Measurements from ENCODE around the gene CRTAP. TPM values are rescaled to one million over a fixed set of nuclear protein-coding genes. Genes with fewer than 3 reads are reported as not detected.

CRTAP gene
- total and polyA plus RNA-seq, 2 of the 13 experiments (the other 11 are each of a cell fraction or from before 2014, with no cell fraction given), result 54.2 to 119 TPM

DNA sequence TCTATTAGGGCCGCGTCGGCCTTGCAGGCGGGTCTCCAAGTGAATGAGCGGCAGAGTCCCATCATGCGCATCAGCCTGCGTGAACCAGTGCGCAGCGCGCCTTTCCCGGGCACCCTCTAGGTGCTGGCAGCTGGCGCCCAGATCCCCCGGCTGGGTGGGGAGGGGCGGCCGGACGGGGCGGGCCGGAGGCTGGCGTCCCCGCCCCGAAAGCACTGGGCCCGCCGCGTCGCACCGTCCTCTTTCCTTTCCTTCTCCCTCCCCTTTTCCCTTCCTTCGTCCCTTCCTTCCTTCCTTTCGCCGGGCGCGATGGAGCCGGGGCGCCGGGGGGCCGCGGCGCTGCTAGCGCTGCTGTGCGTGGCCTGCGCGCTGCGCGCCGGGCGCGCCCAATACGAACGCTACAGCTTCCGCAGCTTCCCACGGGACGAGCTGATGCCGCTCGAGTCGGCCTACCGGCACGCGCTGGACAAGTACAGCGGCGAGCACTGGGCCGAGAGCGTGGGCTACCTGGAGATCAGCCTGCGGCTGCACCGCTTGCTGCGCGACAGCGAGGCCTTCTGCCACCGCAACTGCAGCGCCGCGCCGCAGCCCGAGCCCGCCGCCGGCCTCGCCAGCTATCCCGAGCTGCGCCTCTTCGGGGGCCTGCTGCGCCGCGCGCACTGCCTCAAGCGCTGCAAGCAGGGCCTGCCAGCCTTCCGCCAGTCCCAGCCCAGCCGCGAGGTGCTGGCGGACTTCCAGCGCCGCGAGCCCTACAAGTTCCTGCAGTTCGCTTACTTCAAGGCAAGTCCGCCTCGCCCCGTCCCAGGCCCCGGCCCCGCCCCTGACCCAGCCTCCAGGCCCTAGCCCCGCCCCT, at the start of gene CRTAP (continued):
- TF ChIP-seq, protein P1, sequence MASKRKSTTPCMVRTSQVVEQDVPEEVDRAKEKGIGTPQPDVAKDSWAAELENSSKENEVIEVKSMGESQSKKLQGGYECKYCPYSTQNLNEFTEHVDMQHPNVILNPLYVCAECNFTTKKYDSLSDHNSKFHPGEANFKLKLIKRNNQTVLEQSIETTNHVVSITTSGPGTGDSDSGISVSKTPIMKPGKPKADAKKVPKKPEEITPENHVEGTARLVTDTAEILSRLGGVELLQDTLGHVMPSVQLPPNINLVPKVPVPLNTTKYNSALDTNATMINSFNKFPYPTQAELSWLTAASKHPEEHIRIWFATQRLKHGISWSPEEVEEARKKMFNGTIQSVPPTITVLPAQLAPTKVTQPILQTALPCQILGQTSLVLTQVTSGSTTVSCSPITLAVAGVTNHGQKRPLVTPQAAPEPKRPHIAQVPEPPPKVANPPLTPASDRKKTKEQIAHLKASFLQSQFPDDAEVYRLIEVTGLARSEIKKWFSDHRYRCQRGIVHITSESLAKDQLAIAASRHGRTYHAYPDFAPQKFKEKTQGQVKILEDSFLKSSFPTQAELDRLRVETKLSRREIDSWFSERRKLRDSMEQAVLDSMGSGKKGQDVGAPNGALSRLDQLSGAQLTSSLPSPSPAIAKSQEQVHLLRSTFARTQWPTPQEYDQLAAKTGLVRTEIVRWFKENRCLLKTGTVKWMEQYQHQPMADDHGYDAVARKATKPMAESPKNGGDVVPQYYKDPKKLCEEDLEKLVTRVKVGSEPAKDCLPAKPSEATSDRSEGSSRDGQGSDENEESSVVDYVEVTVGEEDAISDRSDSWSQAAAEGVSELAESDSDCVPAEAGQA (IDR thresholded peaks at IDR 0.05; ENCODE audit: low read depth), result no peak
- TF ChIP-seq, protein P1 (CRISPR knock-in tag; IDR thresholded peaks at IDR 0.05; ENCODE audit: borderline replicate concordance), result no peak
- TF ChIP-seq NR2F1 (CRISPR knock-in tag; IDR thresholded peaks at IDR 0.05), result no peak
- TF ChIP-seq SKI (IDR thresholded peaks at IDR 0.05; ENCODE audit: partially characterized antibody), result no peak
- no peak for TF ChIP-seq ZNF235 (CRISPR knock-in tag; IDR thresholded peaks at IDR 0.05; ENCODE audit: borderline replicate concordance)
- TF ChIP-seq ZNF501 (CRISPR knock-in tag; IDR thresholded peaks at IDR 0.05), result peak; percentile 45; the same call in 1 of the 2 replicates
- TF ChIP-seq, protein P2, sequence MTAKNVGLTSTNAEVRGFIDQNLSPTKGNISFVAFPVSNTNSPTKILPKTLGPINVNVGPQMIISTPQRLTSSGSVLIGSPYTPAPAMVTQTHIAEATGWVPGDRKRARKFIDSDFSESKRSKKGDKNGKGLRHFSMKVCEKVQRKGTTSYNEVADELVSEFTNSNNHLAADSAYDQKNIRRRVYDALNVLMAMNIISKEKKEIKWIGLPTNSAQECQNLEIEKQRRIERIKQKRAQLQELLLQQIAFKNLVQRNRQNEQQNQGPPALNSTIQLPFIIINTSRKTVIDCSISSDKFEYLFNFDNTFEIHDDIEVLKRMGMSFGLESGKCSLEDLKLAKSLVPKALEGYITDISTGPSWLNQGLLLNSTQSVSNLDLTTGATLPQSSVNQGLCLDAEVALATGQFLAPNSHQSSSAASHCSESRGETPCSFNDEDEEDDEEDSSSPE (CRISPR knock-in tag; IDR thresholded peaks at IDR 0.05), result peak; percentile 57
- TF ChIP-seq, protein P3, sequence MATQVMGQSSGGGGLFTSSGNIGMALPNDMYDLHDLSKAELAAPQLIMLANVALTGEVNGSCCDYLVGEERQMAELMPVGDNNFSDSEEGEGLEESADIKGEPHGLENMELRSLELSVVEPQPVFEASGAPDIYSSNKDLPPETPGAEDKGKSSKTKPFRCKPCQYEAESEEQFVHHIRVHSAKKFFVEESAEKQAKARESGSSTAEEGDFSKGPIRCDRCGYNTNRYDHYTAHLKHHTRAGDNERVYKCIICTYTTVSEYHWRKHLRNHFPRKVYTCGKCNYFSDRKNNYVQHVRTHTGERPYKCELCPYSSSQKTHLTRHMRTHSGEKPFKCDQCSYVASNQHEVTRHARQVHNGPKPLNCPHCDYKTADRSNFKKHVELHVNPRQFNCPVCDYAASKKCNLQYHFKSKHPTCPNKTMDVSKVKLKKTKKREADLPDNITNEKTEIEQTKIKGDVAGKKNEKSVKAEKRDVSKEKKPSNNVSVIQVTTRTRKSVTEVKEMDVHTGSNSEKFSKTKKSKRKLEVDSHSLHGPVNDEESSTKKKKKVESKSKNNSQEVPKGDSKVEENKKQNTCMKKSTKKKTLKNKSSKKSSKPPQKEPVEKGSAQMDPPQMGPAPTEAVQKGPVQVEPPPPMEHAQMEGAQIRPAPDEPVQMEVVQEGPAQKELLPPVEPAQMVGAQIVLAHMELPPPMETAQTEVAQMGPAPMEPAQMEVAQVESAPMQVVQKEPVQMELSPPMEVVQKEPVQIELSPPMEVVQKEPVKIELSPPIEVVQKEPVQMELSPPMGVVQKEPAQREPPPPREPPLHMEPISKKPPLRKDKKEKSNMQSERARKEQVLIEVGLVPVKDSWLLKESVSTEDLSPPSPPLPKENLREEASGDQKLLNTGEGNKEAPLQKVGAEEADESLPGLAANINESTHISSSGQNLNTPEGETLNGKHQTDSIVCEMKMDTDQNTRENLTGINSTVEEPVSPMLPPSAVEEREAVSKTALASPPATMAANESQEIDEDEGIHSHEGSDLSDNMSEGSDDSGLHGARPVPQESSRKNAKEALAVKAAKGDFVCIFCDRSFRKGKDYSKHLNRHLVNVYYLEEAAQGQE (IDR thresholded peaks at IDR 0.05; ENCODE audit: borderline replicate concordance in 1 of 2, low read depth in 1 of 2, low read length in 2 of 2), result peak in 1 of 2 experiments; percentile 13; a peak in 1 of 4 replicates
- peak; percentile 71; the same call in 1 of the 2 replicates for TF ChIP-seq MTF2 (CRISPR knock-in tag; IDR thresholded peaks at IDR 0.05; ENCODE audit: borderline replicate concordance)
- peak; percentile 51 to 76 for TF ChIP-seq POLR2A (IDR thresholded peaks at IDR 0.05; ENCODE audit: insufficient read depth in 1 of 2, low read depth in 2 of 2, low read length in 2 of 2)
- TF ChIP-seq ZBTB20 (CRISPR knock-in tag; IDR thresholded peaks at IDR 0.05; ENCODE audit: borderline replicate concordance, low read depth), result no peak
- TF ChIP-seq, protein P4, sequence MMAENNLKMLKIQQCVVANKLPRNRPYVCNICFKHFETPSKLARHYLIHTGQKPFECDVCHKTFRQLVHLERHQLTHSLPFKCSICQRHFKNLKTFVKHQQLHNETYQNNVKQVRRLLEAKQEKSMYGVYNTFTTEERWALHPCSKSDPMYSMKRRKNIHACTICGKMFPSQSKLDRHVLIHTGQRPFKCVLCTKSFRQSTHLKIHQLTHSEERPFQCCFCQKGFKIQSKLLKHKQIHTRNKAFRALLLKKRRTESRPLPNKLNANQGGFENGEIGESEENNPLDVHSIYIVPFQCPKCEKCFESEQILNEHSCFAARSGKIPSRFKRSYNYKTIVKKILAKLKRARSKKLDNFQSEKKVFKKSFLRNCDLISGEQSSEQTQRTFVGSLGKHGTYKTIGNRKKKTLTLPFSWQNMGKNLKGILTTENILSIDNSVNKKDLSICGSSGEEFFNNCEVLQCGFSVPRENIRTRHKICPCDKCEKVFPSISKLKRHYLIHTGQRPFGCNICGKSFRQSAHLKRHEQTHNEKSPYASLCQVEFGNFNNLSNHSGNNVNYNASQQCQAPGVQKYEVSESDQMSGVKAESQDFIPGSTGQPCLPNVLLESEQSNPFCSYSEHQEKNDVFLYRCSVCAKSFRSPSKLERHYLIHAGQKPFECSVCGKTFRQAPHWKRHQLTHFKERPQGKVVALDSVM (CRISPR knock-in tag; IDR thresholded peaks at IDR 0.05), result no peak; the same call in 1 of the 2 replicates
- TF ChIP-seq, protein P5, sequence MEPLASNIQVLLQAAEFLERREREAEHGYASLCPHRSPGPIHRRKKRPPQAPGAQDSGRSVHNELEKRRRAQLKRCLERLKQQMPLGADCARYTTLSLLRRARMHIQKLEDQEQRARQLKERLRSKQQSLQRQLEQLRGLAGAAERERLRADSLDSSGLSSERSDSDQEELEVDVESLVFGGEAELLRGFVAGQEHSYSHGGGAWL (CRISPR knock-in tag; IDR thresholded peaks at IDR 0.05), result no peak
- no peak for TF ChIP-seq CEBPB (IDR thresholded peaks at IDR 0.05; ENCODE audit: borderline replicate concordance, low read depth, low read length)

Data from HepG2 (cell line).